ENCODE data around the gene SMIM35.
A peak's percentile ranks its signal among the peaks of the same experiment; 100 is the strongest.

Gene SMIM35

GRCh38 chr11:118124929-118125535 is 38.3 kb upstream of the SMIM35 start:
- H3K36me3 Mint-ChIP-seq (ENCODE audit: low read depth), result peaks cover 8% of the 10 kb centered on the region
- peaks cover 12% of the 10 kb centered on the region for H3K4me1 Mint-ChIP-seq
- H3K27me3 Mint-ChIP-seq (ENCODE audit: low read depth, poor library complexity), result peaks cover 16% of the 10 kb centered on the region
- DNase-seq, result no peak
- H3K4me3 Mint-ChIP-seq, result no peak overlapping the region
- no peak for TF ChIP-seq CTCF (IDR thresholded peaks at IDR 0.05)
- peaks cover 9% of the 10 kb centered on the region for H3K9me3 Mint-ChIP-seq
- no peak overlapping the region for H3K27ac Mint-ChIP-seq

DNA sequence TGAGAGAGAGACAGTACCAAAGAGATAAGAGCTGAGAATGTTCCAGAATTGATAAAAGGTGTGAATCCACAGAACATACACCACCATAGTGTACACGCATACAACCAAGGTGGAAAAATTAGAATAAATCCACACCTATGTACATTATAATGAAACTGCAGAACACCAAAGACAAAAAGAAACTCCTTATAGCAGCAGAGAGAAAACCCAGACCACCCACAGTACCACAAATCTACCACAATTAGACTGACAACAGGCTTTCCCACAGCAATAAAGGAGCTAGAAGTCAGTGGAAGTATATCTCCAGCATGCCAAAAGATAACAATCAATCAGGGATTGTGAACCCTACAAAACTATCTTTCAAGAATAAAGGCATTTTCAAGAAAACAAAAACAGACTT is 34.0 kb upstream of the SMIM35 start:
- DNase-seq, result no peak
- Mint-ChIP-seq H3K36me3 (ENCODE audit: low read depth) (peaks cover 8% of the 10 kb centered on the region), H3K4me3 (no peak overlapping the region), H3K9me3 (peaks cover 12% of the 10 kb centered on the region), H3K27me3 (ENCODE audit: low read depth, poor library complexity) (peaks cover 25% of the 10 kb centered on the region), H3K4me1 (peaks cover 14% of the 10 kb centered on the region), H3K27ac (no peak overlapping the region)
- no peak for TF ChIP-seq CTCF (IDR thresholded peaks at IDR 0.05)

GRCh38 chr11:118117790-118118601 is 31.2 kb upstream of the SMIM35 start:
- Mint-ChIP-seq H3K36me3 (ENCODE audit: low read depth) (peaks cover 8% of the 10 kb centered on the region), H3K4me1 (peaks cover 18% of the 10 kb centered on the region), H3K9me3 (peaks cover 16% of the 10 kb centered on the region), H3K4me3 (no peak overlapping the region), H3K27ac (peak overlapping the region; percentile 18), H3K27me3 (ENCODE audit: low read depth, poor library complexity) (peaks cover 26% of the 10 kb centered on the region)
- no peak for TF ChIP-seq CTCF (IDR thresholded peaks at IDR 0.05)
- no peak for DNase-seq

DNA sequence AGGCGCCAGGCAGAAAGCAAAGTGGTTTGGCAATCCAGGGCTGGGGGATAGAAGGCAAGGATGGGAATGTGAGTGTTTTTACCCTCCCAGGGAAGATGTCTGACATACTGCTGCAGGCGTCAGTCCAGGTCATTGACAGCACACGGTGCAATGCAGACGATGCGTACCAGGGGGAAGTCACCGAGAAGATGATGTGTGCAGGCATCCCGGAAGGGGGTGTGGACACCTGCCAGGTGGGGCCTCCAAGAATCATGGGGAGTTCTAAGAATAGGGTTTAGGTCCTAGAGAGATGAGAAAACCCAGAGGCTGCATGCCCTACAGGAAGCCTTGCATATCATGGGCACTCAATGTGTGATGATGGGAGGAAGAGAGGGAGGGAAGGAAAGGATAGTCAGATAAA is 28.3 kb upstream of the SMIM35 start:
- peaks cover 28% of the 10 kb centered on the region for H3K4me1 Mint-ChIP-seq
- no peaks in the 10 kb centered on the region for H3K36me3 Mint-ChIP-seq (ENCODE audit: low read depth)
- no peak for DNase-seq

DNA sequence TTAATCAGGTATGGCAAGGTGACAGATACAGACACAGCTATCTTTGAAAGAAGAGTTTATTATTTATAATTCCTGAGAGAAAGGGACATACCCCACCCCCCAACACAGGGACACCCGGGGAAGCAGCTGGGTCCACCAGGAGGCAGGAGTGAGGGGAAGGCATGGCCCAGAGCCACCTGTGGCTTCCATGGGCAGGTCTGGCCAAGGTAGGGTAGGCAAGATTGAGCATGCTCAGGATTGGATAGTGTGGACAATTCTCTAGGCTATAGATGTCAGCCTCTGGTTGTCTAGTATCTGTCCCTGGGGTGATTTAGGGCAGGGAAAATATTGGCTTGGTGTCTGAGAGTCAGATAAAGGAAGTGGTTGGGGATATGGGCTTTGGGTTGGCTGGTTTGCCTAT is 27.5 kb upstream of the SMIM35 start:
- H3K4me3 Mint-ChIP-seq, result no peak overlapping the region
- peaks cover 36% of the 10 kb centered on the region for H3K27me3 Mint-ChIP-seq (ENCODE audit: low read depth, poor library complexity)
- H3K36me3 Mint-ChIP-seq (ENCODE audit: low read depth), result no peaks in the 10 kb centered on the region
- no peak for TF ChIP-seq CTCF (IDR thresholded peaks at IDR 0.05)
- no peak overlapping the region for H3K27ac Mint-ChIP-seq
- no peak for DNase-seq
- peaks cover 7% of the 10 kb centered on the region for H3K9me3 Mint-ChIP-seq
- peaks cover 28% of the 10 kb centered on the region for H3K4me1 Mint-ChIP-seq

More for the DNA sequence above, 28.3 kb upstream of the SMIM35 start:
- H3K4me3 Mint-ChIP-seq, result no peak overlapping the region
- H3K27ac Mint-ChIP-seq, result no peak overlapping the region
- TF ChIP-seq CTCF (IDR thresholded peaks at IDR 0.05), result no peak
- peaks cover 7% of the 10 kb centered on the region for H3K9me3 Mint-ChIP-seq
- peaks cover 30% of the 10 kb centered on the region for H3K27me3 Mint-ChIP-seq (ENCODE audit: low read depth, poor library complexity)
